HL-60 (cell line): Measurements from ENCODE around the gene TDG.

Source experiments
- DNase-seq, 2 experiments: peaks; one replicate each; pipeline ENCODE4 v3.0.0-alpha.2; 2010 to 2020; ENCODE audit warnings: low read depth in 1 of 2, low spot score in 1 of 2
- H3K27ac ChIP-seq: fragments of 250-450 bp; sonication (Bioruptor Pico); replicated peaks from 2 replicates; pipeline ENCODE4 v1.5.1; 2020; ENCODE audit warnings: mild to moderate bottlenecking, moderate library complexity
- H3K27me3 ChIP-seq: fragments of 250-450 bp; sonication (Bioruptor Pico); 2 replicates; pipeline ENCODE4 v1.5.1; 2021; ENCODE audit warnings: mild to moderate bottlenecking, moderate library complexity; ENCODE audit not compliant: insufficient read depth, poor library complexity, severe bottlenecking
- H3K4me3 ChIP-seq: replicated peaks from 2 replicates; pipeline ENCODE4 v1.5.1; 2011; ENCODE audit warnings: mild to moderate bottlenecking, control low read depth, low read length; ENCODE audit not compliant: insufficient read depth
- GABPA ChIP-seq: IDR thresholded peaks from 2 replicates; pipeline ENCODE4 v1.6.1; 2012; ENCODE audit warnings: low read depth
- POLR2AphosphoS5 ChIP-seq: IDR thresholded peaks from 2 replicates; pipeline ENCODE4 v1.6.1; 2012; ENCODE audit warnings: low read depth
- REST ChIP-seq: IDR thresholded peaks from 2 replicates; pipeline ENCODE4 v1.6.1; 2012; ENCODE audit warnings: low read depth; ENCODE audit not compliant: insufficient replicate concordance
- SPI1 ChIP-seq: IDR thresholded peaks from 2 replicates; pipeline ENCODE4 v1.6.1; 2012; ENCODE audit warnings: low read depth, mild to moderate bottlenecking, borderline replicate concordance
- TF ChIP-seq, protein P1 (sequence below): IDR thresholded peaks from one replicate; pipeline ENCODE4 v1.5.1; 2011; ENCODE audit warnings: low read length, control low read depth, inconsistent platforms; ENCODE audit not compliant: insufficient read depth

The TDG gene

DNA sequence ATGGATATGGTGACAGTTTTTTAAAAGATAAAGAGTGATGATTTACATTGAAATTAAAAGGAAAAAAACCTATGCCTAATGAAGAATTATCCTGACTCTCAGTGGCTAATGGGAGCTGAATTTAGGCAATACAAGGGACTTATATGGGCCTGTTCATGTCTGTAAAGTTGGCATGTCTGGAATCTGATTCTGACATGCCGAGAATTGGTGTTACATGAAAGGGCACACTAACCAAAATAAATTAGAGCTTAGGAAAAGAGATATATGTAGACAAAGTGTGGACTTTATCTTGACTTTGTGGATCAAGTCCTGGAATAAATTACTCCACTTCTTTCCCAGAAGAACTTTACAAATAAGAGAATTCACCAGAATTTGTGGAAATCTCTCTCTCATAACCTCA lies 1.1 kb downstream of the TDG start:
- TF ChIP-seq REST (no peak), SPI1 (no peak), POLR2AphosphoS5 (no peak), GABPA (no peak)
- TF ChIP-seq, protein P1, sequence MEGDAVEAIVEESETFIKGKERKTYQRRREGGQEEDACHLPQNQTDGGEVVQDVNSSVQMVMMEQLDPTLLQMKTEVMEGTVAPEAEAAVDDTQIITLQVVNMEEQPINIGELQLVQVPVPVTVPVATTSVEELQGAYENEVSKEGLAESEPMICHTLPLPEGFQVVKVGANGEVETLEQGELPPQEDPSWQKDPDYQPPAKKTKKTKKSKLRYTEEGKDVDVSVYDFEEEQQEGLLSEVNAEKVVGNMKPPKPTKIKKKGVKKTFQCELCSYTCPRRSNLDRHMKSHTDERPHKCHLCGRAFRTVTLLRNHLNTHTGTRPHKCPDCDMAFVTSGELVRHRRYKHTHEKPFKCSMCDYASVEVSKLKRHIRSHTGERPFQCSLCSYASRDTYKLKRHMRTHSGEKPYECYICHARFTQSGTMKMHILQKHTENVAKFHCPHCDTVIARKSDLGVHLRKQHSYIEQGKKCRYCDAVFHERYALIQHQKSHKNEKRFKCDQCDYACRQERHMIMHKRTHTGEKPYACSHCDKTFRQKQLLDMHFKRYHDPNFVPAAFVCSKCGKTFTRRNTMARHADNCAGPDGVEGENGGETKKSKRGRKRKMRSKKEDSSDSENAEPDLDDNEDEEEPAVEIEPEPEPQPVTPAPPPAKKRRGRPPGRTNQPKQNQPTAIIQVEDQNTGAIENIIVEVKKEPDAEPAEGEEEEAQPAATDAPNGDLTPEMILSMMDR = no peak
- Histone ChIP-seq H3K4me3 (peak overlapping the region; percentile 87), H3K27ac (peak overlapping the region; percentile 93), H3K27me3 (no peaks in the 10 kb centered on the region)
- DNase-seq = no peak

GRCh38 chr12:103969391-103969790 lies 3.7 kb downstream of the TDG start:
- DNase-seq = no peak
- H3K27me3 ChIP-seq = no peaks in the 10 kb centered on the region
- TF ChIP-seq GABPA (no peak), REST (no peak), POLR2AphosphoS5 (no peak)
- no peak overlapping the region for H3K4me3 ChIP-seq
- H3K27ac ChIP-seq = no peak overlapping the region

DNA sequence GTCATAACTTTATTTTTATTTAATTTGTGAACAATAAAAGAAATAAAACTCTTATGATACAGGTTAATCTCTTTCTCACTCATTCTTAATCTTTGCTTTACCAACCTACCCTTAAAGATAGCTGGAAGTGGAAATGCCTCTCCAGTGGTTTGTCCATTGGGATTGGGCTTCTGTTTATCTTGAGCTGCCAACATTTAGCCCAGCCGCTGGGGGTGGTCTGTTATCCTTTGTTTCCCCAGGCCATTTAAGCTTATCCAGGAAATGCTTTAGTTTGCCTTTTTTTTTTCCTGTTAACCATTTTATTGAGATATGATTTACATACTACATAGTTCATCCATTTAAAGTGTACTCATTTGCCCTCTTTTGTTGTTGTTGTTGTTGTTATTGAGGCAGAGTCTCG lies 8.2 kb downstream of the TDG start:
- H3K27ac ChIP-seq = no peak overlapping the region
- no peak for DNase-seq
- no peak for TF ChIP-seq SPI1
- TF ChIP-seq, protein P1 = no peak
- no peak for TF ChIP-seq REST
- no peaks in the 10 kb centered on the region for H3K27me3 ChIP-seq
- no peak overlapping the region for H3K4me3 ChIP-seq

DNA sequence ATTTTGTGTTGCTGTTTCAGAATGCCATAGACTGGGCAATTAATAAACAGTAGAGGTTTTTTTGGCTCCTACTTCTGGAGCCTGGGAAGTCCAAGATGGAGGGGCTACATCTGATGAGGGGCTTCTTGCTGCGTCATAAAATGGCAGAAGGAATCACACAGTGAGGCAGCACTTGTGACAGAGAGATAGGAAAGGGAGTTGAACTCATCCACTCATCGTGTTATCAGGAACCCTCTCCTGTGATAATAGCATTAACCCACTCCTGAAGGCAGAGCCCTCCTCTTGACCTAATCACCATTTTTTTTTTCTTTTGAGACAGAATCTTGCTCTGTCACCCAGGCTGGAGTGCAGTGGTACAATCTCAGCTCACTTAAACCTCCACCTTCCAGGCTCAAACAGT lies 9.7 kb downstream of the TDG start:
- no peak for DNase-seq
- TF ChIP-seq REST = no peak
- TF ChIP-seq SPI1 = no peak
- TF ChIP-seq POLR2AphosphoS5 = no peak
- TF ChIP-seq GABPA = no peak
- TF ChIP-seq, protein P1 = no peak
- Histone ChIP-seq H3K27ac (no peak overlapping the region), H3K4me3 (no peak overlapping the region), H3K27me3 (no peaks in the 10 kb centered on the region)
